Measurements from ENCODE around the gene TSKU. TPM values are rescaled to one million over a fixed set of nuclear protein-coding genes. Genes with fewer than 3 reads are reported as not detected.
"Not testable (repeated sequence)": the region's sequence is repeated elsewhere in the genome, so short reads cannot be mapped to it uniquely, and the experiment has no call there.

The TSKU gene, protein sequence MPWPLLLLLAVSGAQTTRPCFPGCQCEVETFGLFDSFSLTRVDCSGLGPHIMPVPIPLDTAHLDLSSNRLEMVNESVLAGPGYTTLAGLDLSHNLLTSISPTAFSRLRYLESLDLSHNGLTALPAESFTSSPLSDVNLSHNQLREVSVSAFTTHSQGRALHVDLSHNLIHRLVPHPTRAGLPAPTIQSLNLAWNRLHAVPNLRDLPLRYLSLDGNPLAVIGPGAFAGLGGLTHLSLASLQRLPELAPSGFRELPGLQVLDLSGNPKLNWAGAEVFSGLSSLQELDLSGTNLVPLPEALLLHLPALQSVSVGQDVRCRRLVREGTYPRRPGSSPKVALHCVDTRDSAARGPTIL
- total RNA-seq: not detected

DNA sequence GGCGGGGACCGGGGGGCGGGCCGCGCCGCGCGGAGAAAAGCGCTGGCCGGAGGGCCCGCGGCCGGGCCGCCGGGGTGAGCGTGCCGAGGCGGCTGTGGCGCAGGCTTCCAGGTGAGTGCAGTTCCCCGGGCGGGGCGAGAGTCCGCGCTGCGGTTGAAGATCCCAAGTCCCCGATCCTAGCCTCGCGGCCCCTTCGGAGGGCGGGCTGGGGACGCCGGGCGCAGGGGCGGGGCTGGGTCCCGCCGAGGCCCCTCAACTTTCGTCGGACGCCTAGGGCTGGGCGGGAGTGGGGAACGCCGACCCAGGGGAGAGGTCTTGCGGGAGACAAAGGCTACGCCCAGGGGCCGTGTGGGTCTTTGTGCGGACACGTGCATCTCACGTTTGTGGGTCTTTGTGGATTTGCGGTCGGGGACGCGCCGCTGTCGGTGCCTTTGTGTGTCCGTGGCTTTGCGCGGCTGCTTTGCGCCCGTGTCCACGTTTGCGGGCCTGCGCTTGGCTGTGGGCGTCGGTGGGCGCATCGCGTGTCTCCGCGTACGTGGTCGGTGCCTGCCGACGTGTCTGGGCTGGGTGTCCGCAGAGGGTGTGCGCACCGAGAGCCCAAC, at the start of gene TSKU:
Gene TSKU, plus strand, starts transcription at position 63 of the 602 bp plus-strand sequence. CDS start 12,261 bp downstream, outside the sequence.
- H3K36me3 Mint-ChIP-seq: peaks cover 3% of the 10 kb centered on the region
- H3K9me3 Mint-ChIP-seq: no peaks in the 10 kb centered on the region
- H3K27me3 Mint-ChIP-seq: peaks cover 39 to 55% of the 10 kb centered on the region in 2 donors
- DNase-seq (ENCODE audit: low spot score): no peak
- ATAC-seq: no peak
- no peak within 1 kb of the TSS for H3K27ac Mint-ChIP-seq
- H3K4me3 Mint-ChIP-seq: peak within 1 kb of the TSS; percentile 54
- H3K4me1 Mint-ChIP-seq (ENCODE audit: low read depth in 2 of 2): peaks cover 5 to 6% of the 10 kb centered on the region in 2 donors

DNA sequence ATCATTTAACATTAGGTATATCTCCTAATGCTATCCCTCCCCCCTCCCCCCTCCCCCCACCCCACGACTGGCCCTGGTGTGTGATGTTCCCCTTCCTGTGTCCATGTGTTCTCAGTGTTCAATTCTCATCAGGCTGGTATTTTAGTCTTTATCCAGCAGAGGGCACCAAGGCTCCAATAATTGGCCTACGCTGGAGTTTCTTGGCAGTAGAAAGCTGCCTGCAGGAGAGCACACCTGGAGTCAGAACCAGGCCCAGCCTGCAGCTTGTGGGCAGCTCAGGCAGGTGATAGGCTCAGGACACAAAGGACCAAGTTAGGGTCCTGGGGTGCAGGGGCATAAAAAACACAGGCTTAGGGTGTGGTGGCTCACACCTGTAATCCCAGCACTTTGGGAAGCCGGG, 49.2 kb upstream of the TSKU start:
- H3K27ac Mint-ChIP-seq, ATAC-seq: not testable (repeated sequence)

DNA sequence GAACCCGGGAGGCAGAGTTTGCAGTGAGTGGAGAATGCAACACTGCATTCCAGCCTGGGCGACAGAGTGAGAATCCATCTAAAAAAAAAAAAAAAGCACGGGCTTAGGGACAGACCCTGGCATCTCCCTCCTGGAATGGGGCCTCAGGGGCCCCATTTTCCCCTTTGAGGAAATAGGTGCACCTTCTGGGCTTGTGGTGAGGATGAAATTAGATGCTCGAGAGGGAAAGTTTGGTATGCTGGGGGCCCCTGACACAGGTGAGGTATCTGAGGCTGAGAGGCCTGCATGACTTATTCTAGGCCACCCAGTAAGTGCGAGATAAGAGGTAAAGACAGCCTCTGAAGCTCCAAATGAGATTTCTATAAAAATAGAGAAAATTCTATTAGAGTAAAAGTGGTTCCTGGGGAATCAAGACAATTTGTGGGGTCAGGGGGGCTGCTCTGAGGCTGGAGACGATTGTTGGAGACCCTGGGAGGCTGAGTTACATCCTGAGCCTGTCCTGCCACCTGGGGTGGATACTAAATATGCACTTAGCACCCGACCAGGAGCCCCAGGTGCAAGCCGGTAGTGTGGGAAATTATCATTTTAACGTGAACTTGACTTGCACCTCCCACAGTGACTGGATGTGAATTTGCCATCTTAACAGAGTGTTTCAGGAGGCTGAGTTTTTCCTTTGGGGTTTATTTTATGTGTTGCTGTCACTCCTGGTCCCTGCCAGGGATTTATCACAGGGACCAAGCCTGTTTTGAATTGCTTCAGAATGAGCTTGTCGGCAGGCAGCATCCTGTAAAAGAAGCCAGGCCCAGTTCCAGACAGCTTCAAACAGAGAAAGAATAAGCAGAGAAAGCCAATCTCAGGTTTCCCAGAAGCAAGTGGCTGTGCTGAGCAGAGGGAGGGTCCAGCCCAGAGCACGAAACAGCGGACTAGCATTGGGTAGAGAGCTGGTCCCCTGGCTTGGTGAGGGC, 48.4 kb upstream of the TSKU start:
- H3K27ac Mint-ChIP-seq: no peak overlapping the region
- ATAC-seq (no peak), DNase-seq (ENCODE audit: low spot score) (no peak)
- no peak overlapping the region for H3K4me3 Mint-ChIP-seq
- H3K9me3 Mint-ChIP-seq: no peaks in the 10 kb centered on the region
- H3K27me3 Mint-ChIP-seq: peaks cover 5 to 10% of the 10 kb centered on the region in 2 donors
- H3K4me1 Mint-ChIP-seq (ENCODE audit: low read depth in 2 of 2): no peaks in the 10 kb centered on the region
- no peaks in the 10 kb centered on the region for H3K36me3 Mint-ChIP-seq

More for the DNA sequence above, 49.2 kb upstream of the TSKU start:
- DNase-seq (ENCODE audit: low spot score); H3K9me3 Mint-ChIP-seq; H3K36me3 Mint-ChIP-seq; H3K27me3 Mint-ChIP-seq; H3K4me3 Mint-ChIP-seq; H3K4me1 Mint-ChIP-seq (ENCODE audit: low read depth in 2 of 2): not testable (repeated sequence)

DNA sequence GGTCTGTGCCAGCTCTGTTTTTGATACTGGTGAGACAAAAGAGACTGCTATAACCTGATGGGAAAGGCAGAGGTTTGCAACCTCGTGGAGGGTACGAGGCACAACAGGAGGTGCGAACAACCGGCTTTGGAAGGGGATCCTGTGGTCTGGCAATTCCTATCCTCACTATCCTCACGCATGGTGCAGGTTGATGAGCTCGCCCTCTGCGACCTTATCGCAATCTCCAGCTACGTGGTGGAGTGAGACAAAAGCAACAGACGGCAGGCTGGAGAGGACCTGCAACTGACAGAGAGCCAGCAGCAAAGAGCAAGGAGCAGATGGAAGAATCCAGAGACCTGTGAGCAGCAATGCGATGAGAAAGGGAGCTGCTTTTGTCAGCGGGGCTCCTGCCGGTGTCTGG, 47.3 kb upstream of the TSKU start:
- ATAC-seq (no peak), DNase-seq (ENCODE audit: low spot score) (no peak)
- Mint-ChIP-seq H3K4me3 (no peak overlapping the region), H3K36me3 (no peaks in the 10 kb centered on the region), H3K27me3 (peaks cover 7 to 10% of the 10 kb centered on the region in 2 donors), H3K27ac (no peak overlapping the region), H3K9me3 (no peaks in the 10 kb centered on the region), H3K4me1 (ENCODE audit: low read depth in 2 of 2) (no peaks in the 10 kb centered on the region)

DNA sequence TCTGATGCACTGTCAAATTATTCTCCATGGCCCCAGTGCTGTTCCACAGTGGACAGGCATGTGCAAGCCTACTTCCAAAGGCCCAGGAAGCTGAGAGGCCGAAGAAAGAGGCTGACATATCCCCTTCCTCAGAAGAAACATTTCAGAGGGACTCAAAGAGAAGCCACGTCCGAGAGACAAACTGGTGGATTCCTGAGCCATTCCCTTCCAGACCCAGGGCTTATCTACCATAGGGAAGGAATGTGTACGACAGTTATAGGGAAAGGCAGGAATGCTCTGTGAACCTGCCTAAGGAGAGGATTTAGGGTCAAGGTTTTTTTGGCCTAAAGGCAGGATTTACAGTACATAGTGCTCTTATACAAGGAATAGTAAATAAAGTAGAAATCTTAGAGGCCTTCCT, 46.9 kb upstream of the TSKU start:
- ATAC-seq: no peak
- Mint-ChIP-seq H3K4me3 (no peak overlapping the region), H3K4me1 (ENCODE audit: low read depth in 2 of 2) (no peaks in the 10 kb centered on the region), H3K27ac (no peak overlapping the region), H3K9me3 (no peaks in the 10 kb centered on the region), H3K27me3 (peaks cover 7 to 10% of the 10 kb centered on the region in 2 donors), H3K36me3 (no peaks in the 10 kb centered on the region)
- no peak for DNase-seq (ENCODE audit: low spot score)

DNA sequence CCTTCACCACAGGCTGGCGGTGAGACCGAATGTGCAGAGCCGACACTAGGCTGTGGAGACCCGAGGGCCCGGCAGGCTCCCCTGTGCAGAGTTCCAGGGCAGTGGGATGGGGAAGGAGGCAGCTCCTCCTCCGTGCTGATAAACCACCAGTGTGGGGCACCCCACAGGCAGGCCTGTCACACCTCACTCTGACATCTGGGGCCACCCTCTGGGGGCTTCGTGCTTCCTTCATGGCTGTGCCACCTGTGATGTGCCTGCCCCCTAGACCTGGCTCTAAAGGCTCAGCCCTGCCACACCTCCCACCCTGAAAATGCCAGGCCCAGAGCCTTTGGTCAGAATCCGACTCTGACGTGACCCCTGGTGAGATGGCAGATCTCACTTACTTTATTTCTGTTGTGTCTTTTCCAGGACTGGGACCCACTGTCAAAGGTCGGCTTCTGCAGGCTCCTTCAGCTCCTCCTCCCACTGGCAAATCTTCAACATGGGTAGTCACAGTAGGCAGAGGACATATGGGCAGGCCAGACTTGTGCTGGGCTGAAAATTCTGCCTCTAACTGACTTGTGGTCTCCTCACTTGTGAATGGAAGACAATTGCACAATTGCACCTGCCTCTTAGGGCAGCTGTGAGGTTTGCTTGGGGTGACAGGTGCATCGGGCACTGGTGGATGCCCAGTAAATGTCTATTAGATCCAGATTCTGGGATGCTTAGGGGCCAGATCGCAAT, 46.2 kb upstream of the TSKU start:
- no peaks in the 10 kb centered on the region for H3K36me3 Mint-ChIP-seq
- DNase-seq (ENCODE audit: low spot score) (no peak), ATAC-seq (peak in 1 of 2 donors; percentile 32)
- no peak overlapping the region for H3K27ac Mint-ChIP-seq
- H3K9me3 Mint-ChIP-seq: no peaks in the 10 kb centered on the region
- H3K4me3 Mint-ChIP-seq: no peak overlapping the region
- H3K4me1 Mint-ChIP-seq (ENCODE audit: low read depth in 2 of 2): no peaks in the 10 kb centered on the region
- peaks cover 7 to 10% of the 10 kb centered on the region in 2 donors for H3K27me3 Mint-ChIP-seq

DNA sequence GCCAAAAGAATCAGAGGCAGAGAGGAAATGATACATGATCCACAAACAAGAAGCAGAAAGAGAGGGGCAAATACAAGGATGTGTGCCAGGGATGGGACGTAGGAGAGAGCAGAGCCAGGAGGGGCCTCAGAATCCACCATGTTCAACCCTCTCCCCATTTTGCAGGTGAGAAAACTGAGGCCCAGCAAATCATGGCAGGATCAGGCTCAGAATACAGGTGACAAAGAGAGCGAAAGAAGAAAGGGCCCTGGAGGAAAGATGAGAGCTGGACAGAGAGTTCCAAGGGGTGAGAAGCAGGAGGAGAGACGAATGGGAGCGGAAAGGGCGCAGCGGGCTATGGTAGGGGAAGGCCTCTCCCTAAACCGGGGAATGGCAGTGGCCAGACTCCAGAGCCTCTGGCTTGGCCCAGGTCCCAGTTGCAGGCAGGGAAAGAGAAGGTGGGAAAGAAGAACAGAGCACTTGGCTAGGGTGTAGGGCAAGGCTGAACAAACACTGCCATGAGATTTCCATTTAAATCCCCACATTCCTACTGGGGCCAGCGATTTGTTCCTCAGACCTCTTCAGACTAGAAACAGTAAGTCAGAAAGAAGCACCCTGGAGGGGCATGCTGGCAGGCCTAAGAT, 44.4 kb upstream of the TSKU start:
- Mint-ChIP-seq H3K36me3 (no peaks in the 10 kb centered on the region), H3K4me1 (ENCODE audit: low read depth in 2 of 2) (no peaks in the 10 kb centered on the region), H3K4me3 (no peak overlapping the region), H3K9me3 (no peaks in the 10 kb centered on the region), H3K27me3 (peaks cover 7 to 10% of the 10 kb centered on the region in 2 donors), H3K27ac (no peak overlapping the region)
- DNase-seq (ENCODE audit: low spot score) (no peak), ATAC-seq (no peak)

DNA sequence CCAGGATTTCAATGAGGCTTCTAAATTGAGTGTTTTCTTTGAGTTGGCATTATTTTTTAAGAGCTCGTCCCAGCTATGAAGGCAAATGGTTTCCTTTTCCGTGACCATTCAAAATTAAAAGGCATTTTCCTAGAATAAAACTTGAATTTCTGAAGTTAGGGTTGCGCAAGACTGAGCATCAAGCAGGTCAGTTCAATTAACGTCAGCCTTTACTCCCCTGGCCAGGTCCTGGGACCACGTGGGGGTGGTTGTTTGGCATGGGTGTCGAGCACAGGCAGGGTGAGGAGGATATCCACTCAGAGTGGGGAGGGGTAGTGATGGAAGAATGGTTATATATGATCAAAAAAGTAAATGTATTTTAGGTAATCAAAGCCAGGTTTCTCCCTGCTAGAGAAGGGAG, 43.4 kb upstream of the TSKU start:
- DNase-seq (ENCODE audit: low spot score) (no peak), ATAC-seq (no peak)
- H3K27me3 Mint-ChIP-seq: peaks cover 7 to 10% of the 10 kb centered on the region in 2 donors
- no peak overlapping the region for H3K4me3 Mint-ChIP-seq
- H3K36me3 Mint-ChIP-seq: no peaks in the 10 kb centered on the region
- H3K9me3 Mint-ChIP-seq: no peaks in the 10 kb centered on the region
- H3K4me1 Mint-ChIP-seq (ENCODE audit: low read depth in 2 of 2): no peaks in the 10 kb centered on the region
- no peak overlapping the region for H3K27ac Mint-ChIP-seq

DNA sequence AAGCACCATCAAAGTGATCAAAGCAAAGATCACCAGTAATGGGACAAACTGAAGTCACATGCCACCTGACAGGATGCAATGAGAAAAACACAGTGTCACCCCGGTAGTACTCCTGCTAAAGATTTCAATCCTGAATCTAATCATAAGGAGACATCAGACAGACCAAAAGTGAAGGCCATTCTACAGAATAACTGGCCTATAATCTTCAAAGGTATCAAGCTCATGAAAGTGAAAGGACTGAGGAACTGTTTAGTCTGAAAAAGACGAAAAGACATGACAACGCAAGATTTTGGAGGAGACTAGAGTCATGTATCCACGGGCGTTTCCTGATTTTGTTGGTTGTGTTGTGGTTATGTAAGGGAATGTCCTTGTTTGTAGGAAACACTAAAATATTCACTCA, 42.4 kb upstream of the TSKU start:
- Mint-ChIP-seq H3K27me3 (peaks cover 7 to 10% of the 10 kb centered on the region in 2 donors), H3K27ac (no peak overlapping the region), H3K4me3 (no peak overlapping the region), H3K9me3 (no peaks in the 10 kb centered on the region), H3K36me3 (no peaks in the 10 kb centered on the region), H3K4me1 (ENCODE audit: low read depth in 2 of 2) (no peaks in the 10 kb centered on the region)
- DNase-seq (ENCODE audit: low spot score) (no peak), ATAC-seq (no peak)

DNA sequence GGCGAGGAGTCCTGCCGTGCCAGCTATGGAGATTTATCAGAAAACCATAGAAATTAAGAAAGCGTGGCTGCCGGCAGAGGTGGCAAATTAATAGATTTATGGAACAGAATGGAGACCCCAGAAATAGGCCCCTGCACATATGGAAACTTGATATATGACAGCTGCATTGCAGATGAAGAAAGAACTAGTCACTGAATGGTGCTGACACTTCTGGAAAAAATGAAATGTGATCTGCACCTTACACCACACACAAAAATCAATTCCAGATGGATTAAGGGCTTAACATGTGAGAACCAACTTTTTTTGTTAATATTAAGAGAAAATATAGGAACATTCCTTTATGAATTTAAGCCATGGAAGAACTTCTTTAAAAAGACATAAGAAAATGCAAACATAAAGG, 40.3 kb upstream of the TSKU start:
- DNase-seq (ENCODE audit: low spot score): no peak
- Mint-ChIP-seq H3K4me1 (ENCODE audit: low read depth in 2 of 2) (no peaks in the 10 kb centered on the region), H3K4me3 (no peak overlapping the region), H3K36me3 (no peaks in the 10 kb centered on the region), H3K27ac (no peak overlapping the region), H3K9me3 (no peaks in the 10 kb centered on the region), H3K27me3 (peaks cover 10 to 12% of the 10 kb centered on the region in 2 donors)
- no peak for ATAC-seq

DNA sequence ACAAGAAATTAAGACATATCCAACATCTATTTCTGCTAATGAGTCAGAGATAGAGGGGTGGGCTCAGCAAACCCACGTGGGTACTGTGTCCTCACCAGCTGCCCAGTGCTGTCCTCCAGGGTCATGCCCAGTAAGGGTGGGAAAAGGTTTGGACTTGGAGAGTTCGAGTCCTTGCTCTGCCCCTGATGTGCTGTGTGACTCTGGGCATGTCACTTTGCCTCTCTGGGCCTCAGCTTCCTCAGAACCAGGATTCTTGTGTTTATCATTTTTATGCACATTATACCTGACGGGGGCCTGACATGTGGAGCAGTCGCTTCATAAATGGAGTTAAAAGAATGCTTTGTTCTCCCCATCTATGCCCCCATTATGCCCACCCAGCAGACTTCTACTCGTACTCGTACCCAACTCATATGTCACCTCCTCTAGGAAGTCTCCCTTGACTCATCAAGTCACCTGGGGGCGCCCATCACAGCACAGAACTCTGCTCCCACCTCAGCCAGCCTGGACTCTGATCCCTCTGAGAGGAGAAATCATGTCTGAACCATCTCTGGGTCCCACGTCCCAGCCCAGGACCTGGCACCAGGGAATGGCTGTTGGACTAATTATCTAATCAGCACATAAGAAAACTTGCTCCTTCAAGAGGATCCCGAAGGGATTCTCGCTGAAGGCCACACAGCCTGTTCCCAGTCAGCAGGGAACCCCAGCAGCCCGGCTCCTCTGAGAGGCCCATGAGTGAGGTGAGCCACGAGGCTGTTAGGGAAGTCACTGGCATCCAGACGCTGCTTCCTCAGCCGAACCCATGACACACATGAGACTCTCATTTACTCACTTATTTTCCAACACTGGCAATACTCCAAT, 38.7 kb upstream of the TSKU start:
- H3K27ac Mint-ChIP-seq: no peak overlapping the region
- ATAC-seq: no peak
- H3K36me3 Mint-ChIP-seq: no peaks in the 10 kb centered on the region
- DNase-seq (ENCODE audit: low spot score): no peak
- H3K4me1 Mint-ChIP-seq (ENCODE audit: low read depth in 2 of 2): no peaks in the 10 kb centered on the region
- peaks cover 0 to 7% of the 10 kb centered on the region in 2 donors for H3K27me3 Mint-ChIP-seq
- no peaks in the 10 kb centered on the region for H3K9me3 Mint-ChIP-seq
- H3K4me3 Mint-ChIP-seq: no peak overlapping the region

DNA sequence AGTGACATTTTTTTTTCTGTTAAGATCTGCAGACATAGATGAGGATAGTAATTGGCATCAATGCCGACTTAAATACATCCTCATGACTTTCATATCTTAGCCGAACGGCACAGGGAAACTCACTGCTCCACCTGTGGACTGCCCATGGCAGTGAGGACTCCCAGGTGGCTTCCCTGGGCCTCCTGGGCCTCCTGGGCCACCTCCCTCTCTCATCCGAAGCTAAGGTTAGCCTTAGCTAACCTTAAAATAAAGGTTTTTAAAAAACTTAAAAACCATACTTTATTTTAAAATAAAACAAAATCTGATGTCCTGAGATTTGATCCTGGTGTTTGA, 38.1 kb upstream of the TSKU start:
- Mint-ChIP-seq H3K9me3 (no peaks in the 10 kb centered on the region), H3K36me3 (no peaks in the 10 kb centered on the region), H3K27me3 (peaks cover 0 to 7% of the 10 kb centered on the region in 2 donors), H3K4me3 (no peak overlapping the region), H3K27ac (no peak overlapping the region), H3K4me1 (ENCODE audit: low read depth in 2 of 2) (no peaks in the 10 kb centered on the region)
- no peak for ATAC-seq
- DNase-seq (ENCODE audit: low spot score): no peak

Measured in natural killer cell treated with Interleukin-12 subunit alpha and Interleukin-12 subunit beta and Interleukin-15 and Interleukin-18, amount 100 ng/mL, for 72 hours (primary cell).